ENCODE measurements around the gene CCDC179.

The CCDC179 gene

DNA sequence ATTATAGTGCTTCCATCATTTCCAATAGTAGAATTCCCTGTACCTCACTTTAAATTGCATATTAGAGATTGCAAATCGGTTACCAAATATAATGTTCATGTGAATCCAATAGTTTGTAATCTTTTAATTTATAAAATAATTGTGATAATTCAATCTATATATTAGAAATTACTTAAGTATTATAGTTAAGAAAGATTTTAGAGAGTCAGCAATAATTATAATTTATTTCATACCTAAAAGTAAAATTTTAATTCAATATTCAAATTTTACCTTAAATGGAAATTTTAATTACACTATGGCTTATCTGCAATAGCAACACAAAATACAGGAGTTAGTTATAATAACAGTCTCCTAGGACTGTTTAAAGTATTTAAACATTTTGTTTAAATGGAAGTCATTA is 13.5 kb downstream of the CCDC179 start:
- DNase-seq (ENCODE audit: low read depth): no peak
- no peak overlapping the region for H3K4me3 ChIP-seq (ENCODE audit: low read depth, low read length)
- TF ChIP-seq CTCF (IDR thresholded peaks at IDR 0.05; ENCODE audit: insufficient read depth, low read depth, low read length, missing control alignments): no peak

GRCh38 chr11:22832315-22833015 is 27.8 kb downstream of the CCDC179 start:
- no peak for DNase-seq (ENCODE audit: low read depth)
- no peak for TF ChIP-seq CTCF (IDR thresholded peaks at IDR 0.05; ENCODE audit: insufficient read depth, low read depth, low read length, missing control alignments)
- H3K4me3 ChIP-seq (ENCODE audit: low read depth, low read length): no peak overlapping the region

- DNase-seq (ENCODE audit: low read depth): no peak
- TF ChIP-seq CTCF (IDR thresholded peaks at IDR 0.05; ENCODE audit: insufficient read depth, low read depth, low read length, missing control alignments): no peak
- H3K4me3 ChIP-seq (ENCODE audit: low read depth, low read length): peak overlapping the region; percentile 51
Measured at GRCh38 chr11:22830082-22830414, 30.2 kb downstream of the CCDC179 start.

GRCh38 chr11:22829231-22830081 is 30.8 kb downstream of the CCDC179 start, which contains the start of gene SVIP:
TSS of gene SVIP (minus strand) at chr11:22829801. CDS start at chr11:22829748, 53 bp downstream.
- H3K4me3 ChIP-seq (ENCODE audit: low read depth, low read length): peak within 1 kb of the TSS; percentile 98

GRCh38 chr11:22828373-22828772 is 31.9 kb downstream of the CCDC179 start:
- TF ChIP-seq CTCF (IDR thresholded peaks at IDR 0.05; ENCODE audit: insufficient read depth, low read depth, low read length, missing control alignments): no peak
- H3K4me3 ChIP-seq (ENCODE audit: low read depth, low read length): peak overlapping the region; percentile 98
- peak; percentile 14 for DNase-seq (ENCODE audit: low read depth)

More at GRCh38 chr11:22829231-22830081, 30.8 kb downstream of the CCDC179 start, which contains the start of gene SVIP:
- TF ChIP-seq CTCF (IDR thresholded peaks at IDR 0.05; ENCODE audit: insufficient read depth, low read depth, low read length, missing control alignments): peak; percentile 83
- DNase-seq (ENCODE audit: low read depth): peak; percentile 96

GRCh38 chr11:22822203-22822602 is 38.1 kb downstream of the CCDC179 start:
- TF ChIP-seq CTCF (IDR thresholded peaks at IDR 0.05; ENCODE audit: insufficient read depth, low read depth, low read length, missing control alignments): no peak
- no peak for DNase-seq (ENCODE audit: low read depth)

More at GRCh38 chr11:22822203-22822602, 38.1 kb downstream of the CCDC179 start:
- H3K4me3 ChIP-seq (ENCODE audit: low read depth, low read length): no peak overlapping the region

Data from GM12865 (cell line).